Measurements from ENCODE around the gene TMSB4X.

DNA sequence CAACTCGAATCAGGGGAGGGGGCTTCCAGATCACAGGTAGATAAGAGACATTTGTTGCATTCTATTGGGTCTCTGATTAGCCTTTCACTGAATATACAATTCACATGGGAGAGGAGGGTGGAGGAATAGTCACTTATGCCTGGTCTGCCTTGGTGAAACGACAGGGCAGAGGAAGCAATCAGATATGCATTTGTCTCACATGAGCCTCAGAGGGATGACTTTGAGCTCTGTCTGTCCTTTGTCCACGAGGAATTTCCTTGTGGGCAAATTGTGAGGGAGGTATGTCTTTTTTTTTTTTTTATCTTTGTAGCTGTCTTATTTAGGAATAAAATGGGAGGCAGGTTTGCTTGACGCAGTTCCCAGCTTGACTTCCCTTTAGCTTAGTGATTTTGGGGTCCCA lies 28.5 kb upstream of the TMSB4X start:
- TF ChIP-seq YY1 (IDR thresholded peaks at IDR 0.05; ENCODE audit: insufficient read depth, insufficient read length) (no peak), SUZ12 (IDR thresholded peaks at IDR 0.05; ENCODE audit: extremely low read depth, insufficient read depth, insufficient read length) (no peak)

All from NT2/D1 (cell line).